Measurements from ENCODE around the gene TBXAS1.
A peak's percentile ranks its signal among the peaks of the same experiment; 100 is the strongest.

Gene TBXAS1

DNA sequence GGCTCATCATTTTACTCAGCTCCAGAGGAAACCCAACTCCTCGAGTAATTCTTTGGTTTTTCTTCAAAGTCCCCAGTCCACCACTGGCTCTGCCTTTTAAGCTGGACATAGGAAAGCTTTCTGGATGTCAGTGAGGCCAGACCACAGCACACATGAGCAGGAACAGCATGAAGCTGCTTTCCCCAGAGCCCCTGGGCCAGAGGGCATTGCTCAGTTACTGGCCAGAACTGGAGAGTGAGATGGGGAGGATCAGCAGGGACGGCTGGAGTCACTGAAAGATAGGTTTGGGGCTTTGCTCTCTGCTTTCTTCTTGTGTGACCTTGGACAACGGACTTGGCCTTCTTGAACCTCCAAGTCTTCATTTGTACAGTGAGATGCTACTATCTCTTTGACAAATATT lies 190.5 kb downstream of the TBXAS1 start:
- DNase-seq (ENCODE audit: low read depth): no peak
- no peak overlapping the region for H3K4me3 ChIP-seq (ENCODE audit: low read depth, low read length)
- TF ChIP-seq, protein P1, sequence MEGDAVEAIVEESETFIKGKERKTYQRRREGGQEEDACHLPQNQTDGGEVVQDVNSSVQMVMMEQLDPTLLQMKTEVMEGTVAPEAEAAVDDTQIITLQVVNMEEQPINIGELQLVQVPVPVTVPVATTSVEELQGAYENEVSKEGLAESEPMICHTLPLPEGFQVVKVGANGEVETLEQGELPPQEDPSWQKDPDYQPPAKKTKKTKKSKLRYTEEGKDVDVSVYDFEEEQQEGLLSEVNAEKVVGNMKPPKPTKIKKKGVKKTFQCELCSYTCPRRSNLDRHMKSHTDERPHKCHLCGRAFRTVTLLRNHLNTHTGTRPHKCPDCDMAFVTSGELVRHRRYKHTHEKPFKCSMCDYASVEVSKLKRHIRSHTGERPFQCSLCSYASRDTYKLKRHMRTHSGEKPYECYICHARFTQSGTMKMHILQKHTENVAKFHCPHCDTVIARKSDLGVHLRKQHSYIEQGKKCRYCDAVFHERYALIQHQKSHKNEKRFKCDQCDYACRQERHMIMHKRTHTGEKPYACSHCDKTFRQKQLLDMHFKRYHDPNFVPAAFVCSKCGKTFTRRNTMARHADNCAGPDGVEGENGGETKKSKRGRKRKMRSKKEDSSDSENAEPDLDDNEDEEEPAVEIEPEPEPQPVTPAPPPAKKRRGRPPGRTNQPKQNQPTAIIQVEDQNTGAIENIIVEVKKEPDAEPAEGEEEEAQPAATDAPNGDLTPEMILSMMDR (IDR thresholded peaks at IDR 0.05; ENCODE audit: control insufficient read depth, extremely low read depth, insufficient read depth): no peak

DNA sequence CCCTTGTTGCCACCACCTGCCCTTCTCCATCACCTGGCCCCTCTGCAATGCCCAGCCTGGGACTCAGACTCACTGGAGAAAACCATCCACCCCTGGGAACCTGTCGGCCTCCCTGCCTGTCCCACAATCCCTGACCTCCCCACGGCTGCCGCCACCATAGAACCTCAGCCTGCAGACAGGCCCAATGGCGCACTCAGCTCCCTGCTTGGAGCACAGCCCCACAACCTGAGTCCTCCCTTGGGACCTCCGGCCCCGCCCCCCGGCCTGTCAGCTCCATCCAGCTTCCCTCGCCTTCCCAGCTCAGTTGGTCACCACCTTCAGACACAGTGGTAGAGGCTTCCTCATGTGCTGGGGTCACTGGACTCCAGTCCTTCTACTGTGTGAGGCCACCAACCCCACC lies 192.5 kb downstream of the TBXAS1 start:
- DNase-seq (ENCODE audit: low read depth): no peak
- TF ChIP-seq, protein P1 (IDR thresholded peaks at IDR 0.05; ENCODE audit: control insufficient read depth, extremely low read depth, insufficient read depth): no peak
- H3K4me3 ChIP-seq (ENCODE audit: low read depth, low read length): no peak overlapping the region

DNA sequence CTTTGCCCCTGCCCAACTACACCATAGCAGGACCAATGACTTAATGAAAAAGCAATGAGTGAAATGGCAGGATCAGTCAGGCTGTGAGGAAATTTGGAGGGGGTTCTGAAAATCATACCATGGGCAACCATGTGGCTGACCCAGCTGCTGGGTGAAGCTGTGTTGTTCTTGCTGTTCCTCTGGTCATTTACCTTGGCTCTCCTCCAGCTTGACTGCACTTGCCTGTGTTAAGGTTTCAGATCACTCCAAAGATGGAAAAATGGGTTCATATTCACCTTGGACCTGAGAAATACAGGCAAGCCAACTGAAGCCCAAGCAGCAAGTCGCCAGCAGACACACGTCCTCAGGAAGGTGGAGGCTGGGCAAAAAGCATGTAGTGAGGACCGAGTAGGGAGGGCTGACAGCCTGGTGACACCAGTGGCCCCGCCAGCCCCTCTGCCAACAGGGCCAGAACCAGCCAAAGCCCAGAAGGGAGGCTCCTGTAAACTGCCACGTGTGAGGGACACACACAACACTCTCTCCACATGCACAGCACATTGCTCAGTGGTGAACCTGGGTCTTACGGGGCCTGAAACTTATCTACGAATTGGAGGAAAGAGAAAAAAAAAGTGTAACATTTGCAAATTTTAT lies 193.6 kb downstream of the TBXAS1 start:
- H3K4me3 ChIP-seq (ENCODE audit: low read depth, low read length): no peak overlapping the region
- DNase-seq (ENCODE audit: low read depth): peak; percentile 59
- TF ChIP-seq, protein P1 (IDR thresholded peaks at IDR 0.05; ENCODE audit: control insufficient read depth, extremely low read depth, insufficient read depth): no peak

DNA sequence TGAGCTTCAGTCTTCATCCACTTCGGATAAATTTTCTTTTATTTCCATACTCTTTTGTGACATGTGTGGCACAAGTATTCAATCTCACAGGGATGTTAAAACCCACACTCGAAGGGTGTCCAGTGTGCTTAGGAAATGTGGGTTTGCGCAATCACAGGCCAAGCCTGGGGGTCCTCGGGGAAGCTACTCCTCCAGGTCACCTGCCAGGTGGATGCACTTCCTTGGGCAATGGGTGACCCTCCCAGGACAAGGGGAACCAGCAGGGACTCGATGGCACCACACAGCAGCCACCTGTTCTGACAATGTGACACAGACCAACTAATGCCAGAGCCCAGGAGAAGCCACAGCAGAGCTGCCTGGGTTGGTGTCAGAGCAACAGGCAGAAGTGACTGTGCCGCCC lies 194.7 kb downstream of the TBXAS1 start:
- TF ChIP-seq, protein P1 (IDR thresholded peaks at IDR 0.05; ENCODE audit: control insufficient read depth, extremely low read depth, insufficient read depth): no peak
- DNase-seq (ENCODE audit: low read depth): no peak

DNA sequence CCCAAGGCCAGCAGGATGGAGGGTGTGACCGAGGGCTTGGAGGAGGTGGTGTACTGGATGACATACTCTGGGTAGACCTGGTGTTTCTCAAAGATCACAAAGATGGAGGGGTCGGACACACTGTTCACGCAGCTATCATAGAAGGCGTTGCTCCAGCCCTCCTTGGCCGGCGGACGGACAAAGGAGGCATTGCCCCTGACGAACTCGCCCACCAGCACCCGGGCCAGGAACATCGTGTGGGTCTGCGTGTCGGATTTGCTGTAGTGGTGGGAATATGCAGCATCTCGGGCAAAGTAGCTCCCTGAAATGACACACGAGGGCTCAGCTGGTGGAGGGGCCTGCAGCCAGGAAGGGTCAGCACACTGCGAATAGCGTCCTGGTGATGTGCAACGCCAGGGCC lies 195.5 kb downstream of the TBXAS1 start:
- TF ChIP-seq, protein P1 (IDR thresholded peaks at IDR 0.05; ENCODE audit: control insufficient read depth, extremely low read depth, insufficient read depth): no peak
- no peak for DNase-seq (ENCODE audit: low read depth)
- H3K4me3 ChIP-seq (ENCODE audit: low read depth, low read length): no peak overlapping the region

More for the DNA sequence above, 194.7 kb downstream of the TBXAS1 start:
- H3K4me3 ChIP-seq (ENCODE audit: low read depth, low read length): no peak overlapping the region

DNA sequence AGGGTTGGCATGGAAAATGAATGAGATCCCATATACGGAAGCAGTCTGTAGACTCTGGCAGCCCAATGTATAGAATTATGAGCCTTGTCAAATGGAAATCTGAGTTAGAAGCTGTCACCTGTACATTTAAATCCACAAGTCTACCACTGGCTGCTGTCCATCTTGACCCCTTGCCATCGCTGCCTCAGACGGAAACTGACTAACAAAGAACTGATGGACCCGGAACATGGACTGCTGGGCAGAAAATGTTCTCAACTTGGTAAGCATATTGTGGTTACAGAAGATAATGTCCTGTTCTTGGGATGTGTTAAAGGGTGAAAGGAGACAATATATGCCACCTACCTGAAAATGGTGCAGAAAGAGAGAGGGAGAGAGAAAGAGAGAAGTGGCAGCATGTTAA lies 196.2 kb downstream of the TBXAS1 start:
- TF ChIP-seq, protein P1 (IDR thresholded peaks at IDR 0.05; ENCODE audit: control insufficient read depth, extremely low read depth, insufficient read depth): no peak
- DNase-seq (ENCODE audit: low read depth): no peak
- no peak overlapping the region for H3K4me3 ChIP-seq (ENCODE audit: low read depth, low read length)

DNA sequence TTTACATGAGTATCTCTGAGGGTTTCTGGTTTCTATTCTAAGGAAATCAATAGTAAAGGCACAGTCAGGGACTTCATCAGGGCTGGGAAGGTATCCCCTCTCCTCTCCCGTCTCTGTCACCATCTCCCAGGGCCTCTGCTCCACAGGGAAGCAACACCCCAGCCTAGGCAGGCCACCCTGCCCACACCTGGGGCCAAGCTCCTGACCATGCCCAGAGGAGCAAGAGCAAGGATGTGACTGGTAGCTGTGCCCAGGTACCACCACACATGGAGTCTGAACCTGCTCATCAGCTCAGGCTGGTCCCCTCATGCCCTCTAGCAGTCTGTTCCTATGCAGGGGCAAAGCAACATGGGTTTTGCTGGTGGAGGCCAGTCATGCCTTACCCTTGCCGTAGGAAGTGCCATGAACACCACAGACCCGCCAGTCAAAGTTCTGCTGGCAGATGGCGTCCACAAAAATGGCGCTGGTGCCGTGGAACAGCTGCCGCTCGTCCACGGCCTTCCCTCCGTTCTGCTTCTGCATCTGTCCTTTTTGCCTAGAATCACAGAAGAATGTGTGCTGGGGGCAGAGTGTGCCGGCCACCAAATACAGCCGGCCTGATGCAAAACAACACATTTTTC lies 196.9 kb downstream of the TBXAS1 start:
- no peak overlapping the region for H3K4me3 ChIP-seq (ENCODE audit: low read depth, low read length)
- DNase-seq (ENCODE audit: low read depth): no peak
- TF ChIP-seq, protein P1 (IDR thresholded peaks at IDR 0.05; ENCODE audit: control insufficient read depth, extremely low read depth, insufficient read depth): no peak

All from LNCaP clone FGC (cell line).